Stimulated activated CD4-positive, alpha-beta T cell treated with anti-CD3 and anti-CD28 coated beads, Interleukin-15, amount 100 ng/mL, for 1 hour (primary cell): ENCODE results near the gene HPGDS.
"Not testable (repeated sequence)": the region's sequence is repeated elsewhere in the genome, so short reads cannot be mapped to it uniquely, and the experiment has no call there.

Experiments used
- DNase-seq, 2 donors: peaks; one replicate each; pipeline ENCODE4 v3.0.0-alpha.2; 2020; ENCODE audit warnings: low read depth in 1 of 2, low spot score in 1 of 2

HPGDS gene

GRCh38 chr4:94357624-94358023 is 15.0 kb upstream of the HPGDS start:
- DNase-seq: no peak

GRCh38 chr4:94356444-94356843 is 13.8 kb upstream of the HPGDS start:
- no peak for DNase-seq

- no peak for DNase-seq
Observed at GRCh38 chr4:94354474-94354896, 11.8 kb upstream of the HPGDS start.

GRCh38 chr4:94352996-94353395 is 10.4 kb upstream of the HPGDS start:
- DNase-seq: no peak

- DNase-seq: no peak
Observed at GRCh38 chr4:94352163-94352562, 9.5 kb upstream of the HPGDS start.

- no peak for DNase-seq
Observed at GRCh38 chr4:94351319-94351718, 8.7 kb upstream of the HPGDS start.

- no peak for DNase-seq
Observed at GRCh38 chr4:94350095-94350494, 7.5 kb upstream of the HPGDS start.

- DNase-seq: no peak
Observed at GRCh38 chr4:94349193-94349592, 6.6 kb upstream of the HPGDS start.

GRCh38 chr4:94348666-94349065 is 6.0 kb upstream of the HPGDS start:
- no peak for DNase-seq

- DNase-seq: no peak
Observed at GRCh38 chr4:94346541-94346940, 3.9 kb upstream of the HPGDS start.

GRCh38 chr4:94345969-94346368 is 3.3 kb upstream of the HPGDS start:
- DNase-seq: no peak

- no peak for DNase-seq
Observed at GRCh38 chr4:94345266-94345665, 2.6 kb upstream of the HPGDS start.

GRCh38 chr4:94344457-94344856 is 1.8 kb upstream of the HPGDS start:
- no peak for DNase-seq

- no peak for DNase-seq
Observed at GRCh38 chr4:94341481-94342370, 910 bp downstream of the HPGDS start.

GRCh38 chr4:94339779-94340178 is 2.9 kb downstream of the HPGDS start:
- DNase-seq: no peak

GRCh38 chr4:94338681-94339351 is 3.8 kb downstream of the HPGDS start:
- no peak for DNase-seq

- DNase-seq: not testable (repeated sequence)
Observed at GRCh38 chr4:94336791-94337190, 5.8 kb downstream of the HPGDS start.

GRCh38 chr4:94336303-94336702 is 6.3 kb downstream of the HPGDS start:
- no peak for DNase-seq

- no peak for DNase-seq
Observed at GRCh38 chr4:94334962-94335361, 7.7 kb downstream of the HPGDS start.

GRCh38 chr4:94334476-94334875 is 8.2 kb downstream of the HPGDS start:
- no peak for DNase-seq

GRCh38 chr4:94333866-94334265 is 8.8 kb downstream of the HPGDS start:
- DNase-seq: no peak

GRCh38 chr4:94332983-94333590 is 9.5 kb downstream of the HPGDS start:
- DNase-seq: no peak
